Measurements from ENCODE around the gene GLIPR2. TPM values are rescaled to one million over a fixed set of nuclear protein-coding genes. Genes with fewer than 3 reads are reported as not detected.
A peak's percentile ranks its signal among the peaks of the same experiment; 100 is the strongest.

GLIPR2 gene
- total RNA-seq, 2 donors from 2014 or later, result 38.6 to 54.2 TPM

GRCh38 chr9:36207546-36208012 lies 71.0 kb downstream of the GLIPR2 start:
- peaks cover 10% of the 10 kb centered on the region for H3K4me1 ChIP-seq (ENCODE audit: control insufficient read depth, insufficient read depth, low read length)
- Mint-ChIP-seq H3K4me1 (peaks cover 20% of the 10 kb centered on the region), H3K9me3 (no peaks in the 10 kb centered on the region), H3K36me3 (ENCODE audit: low read depth) (peaks cover 91% of the 10 kb centered on the region), H3K27me3 (ENCODE audit: insufficient read depth) (no peaks in the 10 kb centered on the region), H3K27ac (peak overlapping the region; percentile 76), H3K4me3 (no peak overlapping the region)
- H3K27me3 ChIP-seq (ENCODE audit: control insufficient read depth, insufficient read depth, low read length, poor library complexity, severe bottlenecking), result no peaks in the 10 kb centered on the region
- TF ChIP-seq CTCF (conservative IDR thresholded peaks at IDR 0.05), result no peak
- no peak overlapping the region for H3K27ac ChIP-seq (ENCODE audit: low read depth, low read length)
- peaks cover 96% of the 10 kb centered on the region for H3K36me3 ChIP-seq (ENCODE audit: control insufficient read depth, insufficient read depth, low read length)
- H3K9ac ChIP-seq (ENCODE audit: extremely low read depth, low read length, poor library complexity, severe bottlenecking), result no peak overlapping the region
- no peaks in the 10 kb centered on the region for H3K9me3 ChIP-seq (ENCODE audit: control insufficient read depth, low read length)
- DNase-seq, result no peak
- WGBS, 2 experiments (ENCODE audit: insufficient coverage in 1 of 2, insufficient read length in 1 of 2), result 80 to 100% methylated on average over 1 of the region's 1 CpG
- H3K4me3 ChIP-seq (ENCODE audit: low read length), result no peak overlapping the region

- WGBS, 2 experiments (ENCODE audit: insufficient coverage in 1 of 2, insufficient read length in 1 of 2), result 91 to 95% methylated on average over 8 to 10 of the region's 10 CpGs
- TF ChIP-seq CTCF (conservative IDR thresholded peaks at IDR 0.05), result no peak
- H3K9me3 Mint-ChIP-seq, result no peaks in the 10 kb centered on the region
- H3K36me3 Mint-ChIP-seq (ENCODE audit: low read depth), result peaks cover 91% of the 10 kb centered on the region
- H3K27ac Mint-ChIP-seq, result peak overlapping the region; percentile 76
- Histone ChIP-seq H3K9me3 (ENCODE audit: control insufficient read depth, low read length) (no peaks in the 10 kb centered on the region), H3K36me3 (ENCODE audit: control insufficient read depth, insufficient read depth, low read length) (peaks cover 97% of the 10 kb centered on the region), H3K4me1 (ENCODE audit: control insufficient read depth, insufficient read depth, low read length) (peaks cover 17% of the 10 kb centered on the region), H3K9ac (ENCODE audit: extremely low read depth, low read length, poor library complexity, severe bottlenecking) (no peak overlapping the region), H3K27ac (ENCODE audit: low read depth, low read length) (no peak overlapping the region), H3K4me3 (ENCODE audit: low read length) (no peak overlapping the region), H3K27me3 (ENCODE audit: control insufficient read depth, insufficient read depth, low read length, poor library complexity, severe bottlenecking) (no peaks in the 10 kb centered on the region)
- no peaks in the 10 kb centered on the region for H3K27me3 Mint-ChIP-seq (ENCODE audit: insufficient read depth)
- peaks cover 20% of the 10 kb centered on the region for H3K4me1 Mint-ChIP-seq
- no peak overlapping the region for H3K4me3 Mint-ChIP-seq
- no peak for DNase-seq
These were observed 72.2 kb downstream of the GLIPR2 start for GRCh38 chr9:36208521-36209253.

GRCh38 chr9:36210722-36211121 lies 74.2 kb downstream of the GLIPR2 start:
- Mint-ChIP-seq H3K27ac (peak overlapping the region; percentile 3), H3K36me3 (ENCODE audit: low read depth) (peaks cover 82% of the 10 kb centered on the region), H3K9me3 (no peaks in the 10 kb centered on the region), H3K27me3 (ENCODE audit: insufficient read depth) (no peaks in the 10 kb centered on the region), H3K4me3 (no peak overlapping the region), H3K4me1 (peaks cover 25% of the 10 kb centered on the region)
- H3K36me3 ChIP-seq (ENCODE audit: control insufficient read depth, insufficient read depth, low read length), result peaks cover 89% of the 10 kb centered on the region
- no peak overlapping the region for H3K27ac ChIP-seq (ENCODE audit: low read depth, low read length)
- 85 to 95% methylated on average over 2 to 8 of the region's 8 CpGs for WGBS, 2 experiments (ENCODE audit: insufficient coverage in 1 of 2, insufficient read length in 1 of 2)
- DNase-seq, result no peak
- H3K27me3 ChIP-seq (ENCODE audit: control insufficient read depth, insufficient read depth, low read length, poor library complexity, severe bottlenecking), result no peaks in the 10 kb centered on the region
- no peak overlapping the region for H3K4me3 ChIP-seq (ENCODE audit: low read length)
- H3K9me3 ChIP-seq (ENCODE audit: control insufficient read depth, low read length), result no peaks in the 10 kb centered on the region
- TF ChIP-seq CTCF (conservative IDR thresholded peaks at IDR 0.05), result no peak
- no peak overlapping the region for H3K9ac ChIP-seq (ENCODE audit: extremely low read depth, low read length, poor library complexity, severe bottlenecking)
- H3K4me1 ChIP-seq (ENCODE audit: control insufficient read depth, insufficient read depth, low read length), result peaks cover 17% of the 10 kb centered on the region
